ENCODE data around the gene SLC4A4. TPM values are rescaled to one million over a fixed set of nuclear protein-coding genes. Genes with fewer than 3 reads are reported as not detected.

The SLC4A4 gene
- total RNA-seq, 1 donor from 2014 or later = 281 TPM

- H3K36me3 Mint-ChIP-seq (ENCODE audit: insufficient read depth) = peaks cover 35% of the 10 kb centered on the region
- peaks cover 19% of the 10 kb centered on the region for H3K4me1 Mint-ChIP-seq (ENCODE audit: low read depth)
- DNase-seq (ENCODE audit: low spot score, unreplicated experiment) = no peak
- no peak for TF ChIP-seq CTCF (IDR thresholded peaks at IDR 0.05; ENCODE audit: unreplicated experiment)
- no peak overlapping the region for H3K27ac Mint-ChIP-seq
- H3K9me3 Mint-ChIP-seq (ENCODE audit: low read depth) = no peaks in the 10 kb centered on the region
- H3K27me3 Mint-ChIP-seq = no peaks in the 10 kb centered on the region
- H3K4me3 Mint-ChIP-seq (ENCODE audit: low read depth) = no peak overlapping the region
Observed at GRCh38 chr4:71445811-71446210, 107.0 kb downstream of the SLC4A4 start.

GRCh38 chr4:71446479-71447081 is 107.8 kb downstream of the SLC4A4 start:
- no peak for TF ChIP-seq CTCF (IDR thresholded peaks at IDR 0.05; ENCODE audit: unreplicated experiment)
- Mint-ChIP-seq H3K9me3 (ENCODE audit: low read depth) (no peaks in the 10 kb centered on the region), H3K27ac (peak overlapping the region; percentile 42), H3K4me1 (ENCODE audit: low read depth) (peaks cover 15% of the 10 kb centered on the region), H3K27me3 (no peaks in the 10 kb centered on the region), H3K4me3 (ENCODE audit: low read depth) (no peak overlapping the region), H3K36me3 (ENCODE audit: insufficient read depth) (peaks cover 40% of the 10 kb centered on the region)
- no peak for DNase-seq (ENCODE audit: low spot score, unreplicated experiment)

- Mint-ChIP-seq H3K4me1 (ENCODE audit: low read depth) (peaks cover 10% of the 10 kb centered on the region), H3K4me3 (ENCODE audit: low read depth) (no peak overlapping the region), H3K27ac (no peak overlapping the region), H3K27me3 (no peaks in the 10 kb centered on the region), H3K36me3 (ENCODE audit: insufficient read depth) (peaks cover 50% of the 10 kb centered on the region), H3K9me3 (ENCODE audit: low read depth) (no peaks in the 10 kb centered on the region)
- DNase-seq (ENCODE audit: low spot score, unreplicated experiment) = no peak
- no peak for TF ChIP-seq CTCF (IDR thresholded peaks at IDR 0.05; ENCODE audit: unreplicated experiment)
Observed at GRCh38 chr4:71449040-71449439, 110.2 kb downstream of the SLC4A4 start.

GRCh38 chr4:71449878-71450277 is 111.1 kb downstream of the SLC4A4 start:
- H3K27me3 Mint-ChIP-seq = no peaks in the 10 kb centered on the region
- peaks cover 10% of the 10 kb centered on the region for H3K4me1 Mint-ChIP-seq (ENCODE audit: low read depth)
- no peak for TF ChIP-seq CTCF (IDR thresholded peaks at IDR 0.05; ENCODE audit: unreplicated experiment)
- no peaks in the 10 kb centered on the region for H3K9me3 Mint-ChIP-seq (ENCODE audit: low read depth)
- H3K27ac Mint-ChIP-seq = no peak overlapping the region
- no peak for DNase-seq (ENCODE audit: low spot score, unreplicated experiment)
- no peak overlapping the region for H3K4me3 Mint-ChIP-seq (ENCODE audit: low read depth)
- peaks cover 54% of the 10 kb centered on the region for H3K36me3 Mint-ChIP-seq (ENCODE audit: insufficient read depth)

GRCh38 chr4:71453531-71453930 is 114.7 kb downstream of the SLC4A4 start:
- Mint-ChIP-seq H3K4me3 (ENCODE audit: low read depth) (no peak overlapping the region), H3K27ac (no peak overlapping the region), H3K9me3 (ENCODE audit: low read depth) (no peaks in the 10 kb centered on the region), H3K36me3 (ENCODE audit: insufficient read depth) (peaks cover 48% of the 10 kb centered on the region), H3K27me3 (no peaks in the 10 kb centered on the region), H3K4me1 (ENCODE audit: low read depth) (peaks cover 3% of the 10 kb centered on the region)
- TF ChIP-seq CTCF (IDR thresholded peaks at IDR 0.05; ENCODE audit: unreplicated experiment) = no peak
- no peak for DNase-seq (ENCODE audit: low spot score, unreplicated experiment)

Measured in progenitor cell of endocrine pancreas (in vitro differentiated cells).